Endothelial cell of umbilical vein (primary cell): Measurements from ENCODE around the gene ITGA5. TPM values are rescaled to one million over a fixed set of nuclear protein-coding genes. Genes with fewer than 3 reads are reported as not detected.
A peak's percentile ranks its signal among the peaks of the same experiment; 100 is the strongest.

Source experiments
- BruUV-seq: library from RNA; stranded (reverse); fragments of 400-500 nt; replicated peaks from 2 replicates; lab custom pipeline; 2021; lab: Mats Ljungman, UMichigan
- CTCF ChIA-PET: fragments of 300-600, 350-600 bp; sonication (Branson Sonifier 250); formaldehyde crosslinking; loops from one replicate; lab custom pipeline; 2021; ENCODE audit warnings: antibody characterized with exemption, inconsistent platforms; lab: Charles Lee
- POLR2A ChIA-PET: fragments of 300-600, 350-600 bp; sonication (Branson Sonifier 250); formaldehyde crosslinking; loops from one replicate; lab custom pipeline; 2021; ENCODE audit warnings: antibody characterized with exemption, inconsistent platforms; lab: Charles Lee
- DNase-seq: peaks from one replicate; pipeline ENCODE4 v3.0.0-alpha.2; 2011; ENCODE audit warnings: low read depth, low spot score
- FAIRE-seq: peaks from 2 replicates; lab custom pipeline; 2011; peaks lifted over from hg19 to GRCh38; lab: Jason Lieb, UNC
- H2AFZ ChIP-seq: 2 replicates; pipeline ENCODE4 v1.6.0; 2012; ENCODE audit warnings: low read depth, low read length, control low read depth, inconsistent platforms
- H3K27ac ChIP-seq: 2 replicates; pipeline ENCODE4 v1.5.1; 2011; ENCODE audit warnings: low read depth, mild to moderate bottlenecking, control low read depth, low read length, moderate library complexity; ENCODE audit not compliant: insufficient read depth
- H3K27me3 ChIP-seq, 2 experiments: 2 replicates each; pipeline versions ENCODE4 v1.6.0 to v1.6.1; 2011; ENCODE audit warnings: low read length in 2 of 2, mixed read lengths in 1 of 2; ENCODE audit not compliant: control insufficient read depth in 2 of 2, insufficient read depth in 2 of 2
- H3K36me3 ChIP-seq, 2 experiments: 2 replicates in 1 of 2; 3 replicates in 1 of 2; pipeline ENCODE4 v1.5.1; 2011; ENCODE audit warnings: low read length in 2 of 2, mild to moderate bottlenecking in 1 of 2, moderate library complexity in 1 of 2; ENCODE audit not compliant: control insufficient read depth in 2 of 2, insufficient read depth in 2 of 2; ENCODE audit errors: extremely low read depth in 1 of 2
- H3K4me1 ChIP-seq: 3 replicates; pipeline ENCODE4 v1.5.1; 2011; ENCODE audit warnings: mild to moderate bottlenecking, low read length; ENCODE audit not compliant: control insufficient read depth, insufficient read depth; ENCODE audit errors: extremely low read depth
- H3K4me2 ChIP-seq: 2 replicates; pipeline ENCODE4 v1.6.1; 2011; ENCODE audit warnings: low read length, control low read depth, mixed read lengths; ENCODE audit not compliant: insufficient read depth
- H3K4me3 ChIP-seq, 3 experiments: fragments of 200-600 bp in 1 of 3; sonication (generic), shearing (Covaris generic) in 1 of 3; replicated peaks in 1 of 3; 2 replicates each; pipeline ENCODE4 v1.5.1; 2011 to 2016; ENCODE audit warnings: control low read depth in 3 of 3, low read length in 3 of 3, mild to moderate bottlenecking in 2 of 3, inconsistent platforms in 1 of 3, low read depth in 1 of 3, moderate library complexity in 1 of 3; ENCODE audit not compliant: insufficient read depth in 1 of 3
- H3K79me2 ChIP-seq: 2 replicates; pipeline ENCODE4 v1.6.0; 2012; ENCODE audit warnings: low read length, inconsistent platforms; ENCODE audit not compliant: control insufficient read depth, insufficient read depth
- H3K9ac ChIP-seq: replicated peaks from 2 replicates; pipeline ENCODE3; 2011; ENCODE audit warnings: low read length, control low read depth; ENCODE audit not compliant: insufficient read depth; ENCODE audit errors: extremely low read depth
- H3K9me1 ChIP-seq: replicated peaks from 3 replicates; pipeline ENCODE4 v1.6.0; 2011; ENCODE audit warnings: mild to moderate bottlenecking, low read length; ENCODE audit not compliant: control insufficient read depth, insufficient read depth; ENCODE audit errors: extremely low read depth
- H3K9me3 ChIP-seq: replicated peaks from 2 replicates; pipeline ENCODE4 v1.5.1; 2012; ENCODE audit warnings: low read length, inconsistent platforms; ENCODE audit not compliant: control insufficient read depth, insufficient read depth
- H4K20me1 ChIP-seq: replicated peaks from 2 replicates; pipeline ENCODE3; 2011; ENCODE audit warnings: mild to moderate bottlenecking, low read length; ENCODE audit not compliant: control insufficient read depth, insufficient read depth; ENCODE audit errors: extremely low read depth
- EZH2 ChIP-seq: IDR thresholded peaks from 2 replicates; pipeline ENCODE4 v1.6.1; 2012; ENCODE audit warnings: borderline replicate concordance, low read depth, mild to moderate bottlenecking, moderate library complexity, low read length, inconsistent platforms; ENCODE audit not compliant: severe bottlenecking
- FOS ChIP-seq: IDR thresholded peaks from 2 replicates; pipeline ENCODE4 v1.6.1; 2011; ENCODE audit warnings: mild to moderate bottlenecking, low read length, moderate library complexity, borderline replicate concordance; ENCODE audit not compliant: insufficient read depth
- GATA2 ChIP-seq: IDR thresholded peaks from 2 replicates; pipeline ENCODE4 v1.7.0; 2011; ENCODE audit warnings: low read depth, mild to moderate bottlenecking, moderate library complexity, mixed read lengths, low read length; ENCODE audit not compliant: insufficient read length, insufficient read depth
- JUN ChIP-seq: IDR thresholded peaks from 2 replicates; pipeline ENCODE4 v1.6.1; 2011; ENCODE audit warnings: borderline replicate concordance, low read depth; ENCODE audit not compliant: insufficient read length, insufficient read depth
- MYC ChIP-seq: IDR thresholded peaks from one replicate; pipeline ENCODE4 v1.6.1; 2011; ENCODE audit warnings: mild to moderate bottlenecking, low read depth, low read length
- POLR2A ChIP-seq: IDR thresholded peaks from 2 replicates; pipeline ENCODE4 v1.6.1; 2012; ENCODE audit warnings: low read depth, mild to moderate bottlenecking, control low read depth, low read length
- POLR2AphosphoS5 ChIP-seq: IDR thresholded peaks from 2 replicates; pipeline ENCODE4 v1.6.1; 2012; ENCODE audit warnings: low read depth, mild to moderate bottlenecking, control low read depth, low read length, moderate library complexity; ENCODE audit not compliant: insufficient read depth
- dilution Hi-C: fragments of 300-500 bp; cut with MboI; formaldehyde crosslinking; loops from one replicate; pipeline ENCODE4 v1.15.0; 2019; ENCODE audit warnings: low sequenced_read_pairs; ENCODE audit not compliant: extremely low pct_ligation_motif_present
- intact Hi-C: fragments of 100-400 bp; cut with micrococcal nuclease; formaldehyde crosslinking; loops from one replicate; pipeline ENCODE4 v1.10.0; 2022
- polyA plus RNA-seq, 4 experiments: library from polyadenylated mRNA; depleted of rRNA in 3 of 4; stranded (reverse) in 3 of 4; unstranded in 1 of 4; fragments of >200 nt; gene quantifications; 2 replicates each; pipeline versions ENCODE4 v1.2.1 to v1.2.3, GENCODE V29; 2011 to 2012; ENCODE audit warnings: missing spikeins in 1 of 4
- total RNA-seq: library from RNA; stranded (reverse); gene quantifications from 2 replicates; pipeline ENCODE4 v1.2.3, GENCODE V29; 2021
- TF ChIP-seq, protein P1 (sequence below): IDR thresholded peaks from 2 replicates; pipeline ENCODE4 v1.6.1; 2011; ENCODE audit not compliant: insufficient read depth, insufficient read length
- TF ChIP-seq, protein P2 (sequence below), 2 donors: IDR thresholded peaks; 1 replicate in 1 of 2; 2 replicates in 1 of 2; pipeline ENCODE4 v1.5.1; 2011; ENCODE audit warnings: low read length in 2 of 2, mild to moderate bottlenecking in 2 of 2, moderate library complexity in 2 of 2, control low read depth in 1 of 2, inconsistent platforms in 1 of 2, low read depth in 1 of 2; ENCODE audit not compliant: insufficient read depth in 1 of 2; ENCODE audit errors: extremely low read depth in 1 of 2

ITGA5 gene
- total and polyA plus RNA-seq, 2 donors (not counting 3 experiments of a cell fraction or from before 2014, with no cell fraction given), result 657 to 938 TPM

DNA sequence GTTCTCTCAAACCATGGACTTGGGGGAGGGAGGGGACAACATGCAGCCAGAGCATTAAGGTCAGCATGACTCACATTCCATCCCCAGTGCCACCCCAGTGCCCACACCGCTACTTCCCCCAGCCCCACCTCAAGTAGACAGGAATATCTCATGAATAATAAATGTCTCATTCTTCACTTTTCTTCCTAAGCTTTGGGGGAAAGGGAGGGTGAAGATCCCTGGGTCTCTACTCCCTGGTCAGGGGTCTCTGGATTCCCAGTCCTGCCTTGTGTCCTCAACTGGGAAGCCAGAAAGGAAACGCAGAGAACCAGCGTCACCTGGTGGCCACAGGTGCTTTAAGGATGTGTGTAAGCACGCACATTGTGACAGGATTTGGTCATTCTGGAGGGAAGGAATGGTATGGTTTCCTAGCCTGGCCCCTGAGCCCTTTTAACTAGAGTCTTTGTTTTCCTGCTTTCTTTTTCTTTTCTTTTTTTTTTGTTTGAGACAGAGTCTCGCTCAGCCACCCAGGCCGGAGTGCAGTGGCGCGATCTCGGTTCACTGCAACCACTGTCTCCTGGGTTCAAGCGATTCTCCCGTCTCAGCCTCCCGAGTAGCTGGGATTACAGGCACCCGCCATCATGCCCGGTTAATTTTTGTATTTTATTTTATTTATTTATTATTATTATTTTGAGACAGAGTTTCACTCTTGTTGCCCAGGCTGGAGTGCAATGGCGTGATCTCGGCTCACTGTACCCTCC, 58.2 kb downstream of the ITGA5 start:
- POLR2A ChIA-PET, result no interaction called here
- peak; percentile 81 for DNase-seq
- BruUV-seq, result no TSS peak

More for the DNA sequence above, 58.2 kb downstream of the ITGA5 start:
- TF ChIP-seq, protein P1, sequence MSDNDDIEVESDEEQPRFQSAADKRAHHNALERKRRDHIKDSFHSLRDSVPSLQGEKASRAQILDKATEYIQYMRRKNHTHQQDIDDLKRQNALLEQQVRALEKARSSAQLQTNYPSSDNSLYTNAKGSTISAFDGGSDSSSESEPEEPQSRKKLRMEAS, result no peak
- peak; percentile 6 for TF ChIP-seq JUN
- no peak for TF ChIP-seq MYC
- TF ChIP-seq, protein P2, sequence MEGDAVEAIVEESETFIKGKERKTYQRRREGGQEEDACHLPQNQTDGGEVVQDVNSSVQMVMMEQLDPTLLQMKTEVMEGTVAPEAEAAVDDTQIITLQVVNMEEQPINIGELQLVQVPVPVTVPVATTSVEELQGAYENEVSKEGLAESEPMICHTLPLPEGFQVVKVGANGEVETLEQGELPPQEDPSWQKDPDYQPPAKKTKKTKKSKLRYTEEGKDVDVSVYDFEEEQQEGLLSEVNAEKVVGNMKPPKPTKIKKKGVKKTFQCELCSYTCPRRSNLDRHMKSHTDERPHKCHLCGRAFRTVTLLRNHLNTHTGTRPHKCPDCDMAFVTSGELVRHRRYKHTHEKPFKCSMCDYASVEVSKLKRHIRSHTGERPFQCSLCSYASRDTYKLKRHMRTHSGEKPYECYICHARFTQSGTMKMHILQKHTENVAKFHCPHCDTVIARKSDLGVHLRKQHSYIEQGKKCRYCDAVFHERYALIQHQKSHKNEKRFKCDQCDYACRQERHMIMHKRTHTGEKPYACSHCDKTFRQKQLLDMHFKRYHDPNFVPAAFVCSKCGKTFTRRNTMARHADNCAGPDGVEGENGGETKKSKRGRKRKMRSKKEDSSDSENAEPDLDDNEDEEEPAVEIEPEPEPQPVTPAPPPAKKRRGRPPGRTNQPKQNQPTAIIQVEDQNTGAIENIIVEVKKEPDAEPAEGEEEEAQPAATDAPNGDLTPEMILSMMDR (IDR thresholded peaks at IDR 0.05; ENCODE audit: extremely low read depth in 1 of 2, insufficient read depth in 1 of 2, low read depth in 1 of 2, low read length in 2 of 2), result peak; percentile 78 to 84
- TF ChIP-seq POLR2A, result no peak
- peak; percentile 49 for TF ChIP-seq FOS
- no peak for TF ChIP-seq POLR2AphosphoS5
- TF ChIP-seq GATA2, result no peak
- no peak for TF ChIP-seq EZH2
- no peaks in the 10 kb centered on the region for H3K36me3 ChIP-seq
- CTCF ChIA-PET, result interaction anchor here (0.7 to 7.8 kb wide), 18 partner anchors 10 to 355 kb away, joined by 3 to 61 read pairs (median 5); partner anchors contain the start of genes CBX5 and COPZ1
- H3K27ac ChIP-seq, result peak overlapping the region; percentile 82
- no peak overlapping the region for H3K9ac ChIP-seq
- H2AFZ ChIP-seq, result peak overlapping the region; percentile 24
- no peaks in the 10 kb centered on the region for H3K27me3 ChIP-seq
- no peak overlapping the region for H3K4me2 ChIP-seq
- no peaks in the 10 kb centered on the region for H3K9me1 ChIP-seq
- no peak overlapping the region for H3K4me3 ChIP-seq
- H3K9me3 ChIP-seq, result no peaks in the 10 kb centered on the region
- peaks cover 27% of the 10 kb centered on the region for H3K4me1 ChIP-seq
- dilution Hi-C loops (no loop called here), intact Hi-C loops (loop anchor here (1.0 to 10.0 kb wide), 3 partner anchors 67 to 356 kb away; partner anchors contain the start of genes HOXC8 and HOXC9)
- H4K20me1 ChIP-seq, result no peaks in the 10 kb centered on the region
- no peaks in the 10 kb centered on the region for H3K79me2 ChIP-seq
- FAIRE-seq, result peak; percentile 87
